Keratinocyte (primary cell): ENCODE data around the gene TTC33. TPM values are rescaled to one million over a fixed set of nuclear protein-coding genes. Genes with fewer than 3 reads are reported as not detected.

Experiments
- DNase-seq: peaks from one replicate; pipeline ENCODE4 v3.0.0-alpha.2; 2011; ENCODE audit warnings: low read depth, missing footprints, low spot score
- FAIRE-seq: peaks from 2 replicates; lab custom pipeline; 2011; peaks lifted over from hg19 to GRCh38; lab: Jason Lieb, UNC
- H2AFZ ChIP-seq: 2 replicates; pipeline ENCODE4 v1.6.0; 2012; ENCODE audit warnings: low read length, control low read depth, inconsistent platforms; ENCODE audit not compliant: control insufficient read depth
- H3K27ac ChIP-seq: 2 replicates; pipeline ENCODE4 v1.5.1; 2011; ENCODE audit warnings: low read length; ENCODE audit not compliant: control insufficient read depth, insufficient read depth
- H3K27me3 ChIP-seq: 3 replicates; pipeline ENCODE4 v1.6.0; 2011; ENCODE audit warnings: low read length; ENCODE audit not compliant: control insufficient read depth, insufficient read depth; ENCODE audit errors: extremely low read depth
- H3K36me3 ChIP-seq, 2 experiments: 2 replicates in 1 of 2; 3 replicates in 1 of 2; pipeline ENCODE4 v1.5.1; 2011; ENCODE audit warnings: low read length in 2 of 2, mild to moderate bottlenecking in 1 of 2; ENCODE audit not compliant: control insufficient read depth in 2 of 2, insufficient read depth in 2 of 2; ENCODE audit errors: extremely low read depth in 1 of 2
- H3K4me1 ChIP-seq: 3 replicates; pipeline ENCODE4 v1.5.1; 2011; ENCODE audit warnings: low read length; ENCODE audit not compliant: control insufficient read depth, insufficient read depth; ENCODE audit errors: extremely low read depth
- H3K4me2 ChIP-seq: 3 replicates; pipeline ENCODE4 v1.6.0; 2011; ENCODE audit warnings: low read depth, low read length; ENCODE audit not compliant: control insufficient read depth, insufficient read depth; ENCODE audit errors: extremely low read depth
- H3K4me3 ChIP-seq, 3 experiments: fragments of 200-600 bp in 1 of 3; sonication (generic) in 1 of 3; 2 replicates in 2 of 3; 3 replicates in 1 of 3; pipeline ENCODE4 v1.5.1; 2011 to 2016; ENCODE audit warnings: low read length in 3 of 3, mild to moderate bottlenecking in 3 of 3, control low read depth in 2 of 3, inconsistent platforms in 1 of 3, low read depth in 1 of 3, mixed read lengths in 1 of 3, mixed run types in 1 of 3, moderate library complexity in 1 of 3; ENCODE audit not compliant: control insufficient read depth in 2 of 3, insufficient read depth in 2 of 3; ENCODE audit errors: extremely low read depth in 1 of 3
- H3K79me2 ChIP-seq: 2 replicates; pipeline ENCODE4 v1.6.0; 2012; ENCODE audit warnings: low read length; ENCODE audit not compliant: control insufficient read depth, insufficient read depth
- H3K9ac ChIP-seq: 3 replicates; pipeline ENCODE4 v1.6.0; 2011; ENCODE audit warnings: low read length; ENCODE audit not compliant: control insufficient read depth, insufficient read depth; ENCODE audit errors: extremely low read depth
- H3K9me1 ChIP-seq: 3 replicates; pipeline ENCODE4 v1.6.0; 2011; ENCODE audit warnings: low read length; ENCODE audit not compliant: control insufficient read depth, insufficient read depth; ENCODE audit errors: extremely low read depth
- H3K9me3 ChIP-seq: 2 replicates; pipeline ENCODE4 v1.5.1; 2012; ENCODE audit warnings: low read depth, low read length; ENCODE audit not compliant: control insufficient read depth
- H4K20me1 ChIP-seq: 3 replicates; pipeline ENCODE4 v1.6.0; 2011; ENCODE audit warnings: low read length; ENCODE audit not compliant: control insufficient read depth, insufficient read depth; ENCODE audit errors: extremely low read depth
- CTCF ChIP-seq, 3 experiments: IDR thresholded peaks in 1 of 3; conservative IDR thresholded peaks in 1 of 3; optimal IDR thresholded peaks in 1 of 3; 2 replicates in 2 of 3; 3 replicates in 1 of 3; pipeline versions ENCODE3 to v1.5.1; 2011; ENCODE audit warnings: low read length in 3 of 3, mild to moderate bottlenecking in 3 of 3, moderate library complexity in 2 of 3, control low read depth in 1 of 3, inconsistent platforms in 1 of 3; ENCODE audit not compliant: insufficient read depth in 2 of 3; ENCODE audit errors: extremely low read depth in 1 of 3
- EZH2 ChIP-seq: IDR thresholded peaks from one replicate; pipeline ENCODE4 v1.6.1; 2012; ENCODE audit warnings: inconsistent platforms, mild to moderate bottlenecking, low read length, moderate library complexity
- dilution Hi-C: fragments of 300-500 bp; cut with MboI; formaldehyde crosslinking; loops from one replicate; pipeline ENCODE4 v1.7.0; 2020; ENCODE audit warnings: low sequenced_read_pairs; ENCODE audit not compliant: extremely low pct_ligation_motif_present
- polyA plus RNA-seq, 5 experiments: library from polyadenylated mRNA; depleted of rRNA in 3 of 5; stranded (reverse) in 3 of 5; stranded (forward) in 1 of 5; unstranded in 1 of 5; fragments of >200 nt; gene quantifications; 1 replicate in 1 of 5; 2 replicates in 3 of 5; 3 replicates in 1 of 5; pipeline versions ENCODE4 v1.2.1 to v1.2.3, GENCODE V29; 2011 to 2012; ENCODE audit warnings: missing spikeins in 2 of 5, low read depth in 1 of 5, low replicate concordance in 1 of 5

Gene TTC33
- polyA plus RNA-seq, 1 donor (not counting 4 experiments of a cell fraction or from before 2014, with no cell fraction given): 7.1 TPM

- Histone ChIP-seq H3K4me3 (no peak overlapping the region), H3K36me3 (no peaks in the 10 kb centered on the region), H2AFZ (no peak overlapping the region), H3K4me2 (no peak overlapping the region), H3K27ac (no peak overlapping the region), H3K4me1 (peaks cover 22% of the 10 kb centered on the region), H3K9me1 (no peaks in the 10 kb centered on the region), H3K79me2 (no peaks in the 10 kb centered on the region), H3K9ac (no peak overlapping the region), H3K27me3 (no peaks in the 10 kb centered on the region), H3K9me3 (no peaks in the 10 kb centered on the region), H4K20me1 (no peaks in the 10 kb centered on the region)
- DNase-seq: no peak
- TF ChIP-seq EZH2: no peak
- TF ChIP-seq CTCF (optimal IDR thresholded peaks at IDR 0.05 in 1 of 3, IDR thresholded peaks at IDR 0.05 in 1 of 3, conservative IDR thresholded peaks at IDR 0.05 in 1 of 3; ENCODE audit: extremely low read depth in 1 of 3, insufficient read depth in 2 of 3, low read length in 3 of 3): no peak
- FAIRE-seq: no peak
- dilution Hi-C loops: no loop called here
Measured at GRCh38 chr5:40554813-40555212, 200.9 kb downstream of the TTC33 start.

GRCh38 chr5:40554054-40554453 lies 201.7 kb downstream of the TTC33 start:
- H2AFZ ChIP-seq: no peak overlapping the region
- TF ChIP-seq EZH2: no peak
- TF ChIP-seq CTCF (optimal IDR thresholded peaks at IDR 0.05 in 1 of 3, IDR thresholded peaks at IDR 0.05 in 1 of 3, conservative IDR thresholded peaks at IDR 0.05 in 1 of 3; ENCODE audit: extremely low read depth in 1 of 3, insufficient read depth in 2 of 3, low read length in 3 of 3): no peak
- FAIRE-seq: no peak

More at GRCh38 chr5:40554054-40554453, 201.7 kb downstream of the TTC33 start:
- H3K4me3 ChIP-seq: no peak overlapping the region
- no peak for DNase-seq
- H3K36me3 ChIP-seq: no peaks in the 10 kb centered on the region
- H4K20me1 ChIP-seq: no peaks in the 10 kb centered on the region
- no peaks in the 10 kb centered on the region for H3K27me3 ChIP-seq
- dilution Hi-C loops: no loop called here
- no peak overlapping the region for H3K27ac ChIP-seq
- peaks cover 22% of the 10 kb centered on the region for H3K4me1 ChIP-seq
- no peak overlapping the region for H3K4me2 ChIP-seq
- H3K79me2 ChIP-seq: no peaks in the 10 kb centered on the region
- no peak overlapping the region for H3K9ac ChIP-seq
- H3K9me3 ChIP-seq: no peaks in the 10 kb centered on the region
- no peaks in the 10 kb centered on the region for H3K9me1 ChIP-seq
